Kasumi-1 (cell line): Measurements from ENCODE around the gene CHCHD4.
A peak's percentile ranks its signal among the peaks of the same experiment; 100 is the strongest.
"Not testable (repeated sequence)": the region's sequence is repeated elsewhere in the genome, so short reads cannot be mapped to it uniquely, and the experiment has no call there.

ENCODE experiments used
- DNase-seq, 2 experiments: peaks; one replicate each; lab custom pipeline; 2025; lab: John Stamatoyannopoulos, UW

Gene CHCHD4

GRCh38 chr3:14120111-14120920, 4.4 kb downstream of the CHCHD4 start:
- no peak for DNase-seq

- DNase-seq, result no peak
Observed at GRCh38 chr3:14119651-14120050, 5.0 kb downstream of the CHCHD4 start.

- no peak for DNase-seq
Observed at GRCh38 chr3:14118400-14119381, 6.0 kb downstream of the CHCHD4 start.

GRCh38 chr3:14117468-14118399, 6.9 kb downstream of the CHCHD4 start:
- DNase-seq, result no peak

GRCh38 chr3:14113965-14114635, 10.6 kb downstream of the CHCHD4 start:
- DNase-seq, result peak; percentile 7

- no peak for DNase-seq
Observed at GRCh38 chr3:14110699-14111098, 14.0 kb downstream of the CHCHD4 start.

GRCh38 chr3:14109821-14110220, 14.8 kb downstream of the CHCHD4 start:
- not testable (repeated sequence) for DNase-seq

GRCh38 chr3:14097616-14098391, 26.9 kb downstream of the CHCHD4 start:
- DNase-seq, result no peak

GRCh38 chr3:14096742-14097141, 27.9 kb downstream of the CHCHD4 start:
- DNase-seq, result no peak

- no peak for DNase-seq
Observed at GRCh38 chr3:14093831-14094230, 30.8 kb downstream of the CHCHD4 start.

GRCh38 chr3:14092464-14092863, 32.2 kb downstream of the CHCHD4 start:
- no peak for DNase-seq

GRCh38 chr3:14091959-14092358, 32.7 kb downstream of the CHCHD4 start:
- DNase-seq, result not testable (repeated sequence)

- DNase-seq, result not testable (repeated sequence)
Observed at GRCh38 chr3:14087461-14087860, 37.2 kb downstream of the CHCHD4 start.

GRCh38 chr3:14082108-14082657, 42.5 kb downstream of the CHCHD4 start:
- no peak for DNase-seq

GRCh38 chr3:14077310-14077709, 47.4 kb downstream of the CHCHD4 start:
- no peak for DNase-seq

GRCh38 chr3:14075233-14075632, 49.4 kb downstream of the CHCHD4 start:
- not testable (repeated sequence) for DNase-seq

GRCh38 chr3:14064910-14065309, 59.8 kb downstream of the CHCHD4 start:
- no peak for DNase-seq

GRCh38 chr3:14063152-14063551, 61.5 kb downstream of the CHCHD4 start:
- DNase-seq, result no peak
